Aorta (tissue), 5 donors: ENCODE measurements around the gene ERMP1. TPM values are rescaled to one million over a fixed set of nuclear protein-coding genes. Genes with fewer than 3 reads are reported as not detected.

Experiments used
- ATAC-seq: fragments of 200-7000 bp; cut with Tn5 transposase; one replicate; pipeline ENCODE4 v1.9.1; 2022; ENCODE audit warnings: moderate library complexity; ENCODE audit not compliant: low FRiP score
- DNase-seq, 2 donors: peaks; one replicate each; pipeline ENCODE4 v3.0.0-alpha.2; 2020
- H3K27ac ChIP-seq, 2 donors: one replicate each; pipeline ENCODE4 v1.5.1; 2013; ENCODE audit warnings: low read length in 2 of 2, mild to moderate bottlenecking in 2 of 2, moderate library complexity in 2 of 2, control low read depth in 1 of 2, inconsistent platforms in 1 of 2, low read depth in 1 of 2
- H3K27me3 ChIP-seq, 2 donors: one replicate each; pipeline ENCODE4 v1.6.1; 2013; ENCODE audit warnings: control low read depth in 1 of 2, low read length in 1 of 2, mild to moderate bottlenecking in 1 of 2, moderate library complexity in 1 of 2; ENCODE audit not compliant: insufficient read depth in 2 of 2, control insufficient read depth in 1 of 2
- H3K36me3 ChIP-seq, 2 donors: one replicate each; pipeline ENCODE4 v1.6.1; 2013; ENCODE audit warnings: control low read depth in 1 of 2, low read length in 1 of 2, mild to moderate bottlenecking in 1 of 2; ENCODE audit not compliant: insufficient read depth in 2 of 2, control insufficient read depth in 1 of 2
- H3K4me1 ChIP-seq, 2 donors: one replicate each; pipeline ENCODE4 v1.6.1; 2013; ENCODE audit warnings: low read length in 2 of 2, control low read depth in 1 of 2, mild to moderate bottlenecking in 1 of 2, moderate library complexity in 1 of 2; ENCODE audit not compliant: insufficient read depth in 2 of 2, control insufficient read depth in 1 of 2
- H3K4me3 ChIP-seq, 2 donors: one replicate each; pipeline ENCODE4 v1.5.1; 2013; ENCODE audit warnings: low read length in 2 of 2, control low read depth in 1 of 2, mild to moderate bottlenecking in 1 of 2
- H3K9me3 ChIP-seq: one replicate; pipeline ENCODE4 v1.6.1; 2013; ENCODE audit warnings: mild to moderate bottlenecking, low read length; ENCODE audit not compliant: control insufficient read depth
- WGBS, 2 donors: extraction: QIAGEN DNeasy Blood & Tissue Kit; methylation state at CpG; one replicate each; pipeline ENCODE4 v1.1.7; 2013; 5-methylcytosine and 5-hydroxymethylcytosine counted together
- intact Hi-C, 2 donors: fragments of 100-400 bp; cut with DNase I; formaldehyde crosslinking; loops; one replicate each; pipeline versions ENCODE4 v1.14.2 to v1.15.0; 2022
- polyA plus RNA-seq, 2 donors: library from polyadenylated mRNA; stranded (reverse); fragments of 200-250 nt; gene quantifications; one replicate each; pipeline ENCODE4 v1.2.3, GENCODE V29; 2013
- total RNA-seq, 2 donors: library from RNA; stranded (reverse); fragmentation: NEBNext Ultra II Directional; extraction: Animal tissue kit (Norgen Biotek cat#: 25700); gene quantifications; one replicate each; pipeline ENCODE4 v1.2.1, GENCODE V29; 2021
- donor health status: healthy with polysubstance abuse.
- donor health status: Bipolar disorder and iron deficiency.
- donor health status: DM: no; HTN: no; CAD: no.
- donor health status: DM: no; HTN: no; CAD: no.
- donor health status: DM: yes; HTN: yes; CAD: no.

The ERMP1 gene
- total and polyA plus RNA-seq, 4 donors = 2.5 to 11.2 (median 5.5) TPM

DNA sequence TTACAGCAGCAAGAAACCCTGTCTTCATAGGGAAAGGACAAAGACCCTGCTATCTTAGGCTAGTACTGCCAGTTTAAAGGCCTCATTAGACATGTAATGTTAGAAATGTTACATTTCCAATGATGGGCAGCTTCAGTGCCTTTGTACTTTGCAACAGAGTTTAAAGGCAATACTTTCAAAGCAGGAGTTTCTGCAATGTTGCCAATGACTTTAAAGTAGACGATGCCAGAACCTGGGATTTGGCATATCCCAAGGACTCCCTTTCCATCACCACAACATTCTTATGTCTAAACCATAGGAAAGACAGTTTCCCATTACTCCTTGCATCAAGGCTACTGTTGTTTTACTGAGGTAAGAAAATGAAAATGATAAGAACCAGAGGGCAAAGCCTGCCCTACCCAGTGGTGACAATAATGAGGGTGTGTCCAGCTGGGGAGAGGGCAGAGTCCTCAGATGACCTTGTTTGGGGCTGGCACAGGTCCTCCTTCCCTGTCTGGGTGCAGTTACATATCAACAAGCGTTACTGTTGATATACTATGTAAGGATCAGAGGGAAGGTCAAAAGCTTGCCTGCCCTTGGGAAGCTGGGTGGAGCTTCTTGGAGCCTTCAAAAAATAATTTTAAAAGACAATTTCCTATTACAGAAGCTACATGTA lies 30.3 kb upstream of the ERMP1 start:
- H3K4me3 ChIP-seq = no peak overlapping the region
- H3K27me3 ChIP-seq = no peaks in the 10 kb centered on the region
- H3K27ac ChIP-seq = no peak overlapping the region
- H3K4me1 ChIP-seq = no peaks in the 10 kb centered on the region
- 78% methylated on average over 2 of the region's 2 CpGs for WGBS, 2 donors
- intact Hi-C loops = no loop called here
- H3K9me3 ChIP-seq = no peaks in the 10 kb centered on the region
- DNase-seq = no peak
- no peaks in the 10 kb centered on the region for H3K36me3 ChIP-seq
- no peak for ATAC-seq

DNA sequence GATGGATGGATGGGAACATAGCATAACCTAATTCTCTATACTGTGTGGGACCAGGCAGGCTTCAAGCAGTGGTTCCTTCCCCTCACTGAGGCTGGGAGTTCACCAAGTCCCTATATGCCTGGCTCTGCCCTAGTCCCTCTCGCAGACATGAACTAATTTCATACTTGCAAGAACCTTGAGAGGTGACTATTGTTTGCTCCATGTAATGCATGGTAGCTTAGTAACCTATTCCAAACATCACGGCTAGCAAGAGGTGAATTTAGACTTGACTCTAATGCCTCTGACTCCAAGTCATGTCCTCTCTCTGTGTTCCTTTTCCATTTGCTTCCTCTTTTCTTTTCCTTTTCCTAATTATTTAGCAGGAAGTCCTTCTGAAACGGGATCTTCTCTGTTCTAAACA lies 25.9 kb upstream of the ERMP1 start:
- H3K27ac ChIP-seq = no peak overlapping the region
- H3K36me3 ChIP-seq = peaks cover 1 to 5% of the 10 kb centered on the region in 2 donors
- 47 to 54% methylated on average over 3 of the region's 3 CpGs for WGBS, 2 donors
- no peaks in the 10 kb centered on the region for H3K27me3 ChIP-seq
- DNase-seq (no peak), ATAC-seq (no peak)
- no peaks in the 10 kb centered on the region for H3K9me3 ChIP-seq
- H3K4me1 ChIP-seq = no peaks in the 10 kb centered on the region
- no peak overlapping the region for H3K4me3 ChIP-seq
- intact Hi-C loops = no loop called here

DNA sequence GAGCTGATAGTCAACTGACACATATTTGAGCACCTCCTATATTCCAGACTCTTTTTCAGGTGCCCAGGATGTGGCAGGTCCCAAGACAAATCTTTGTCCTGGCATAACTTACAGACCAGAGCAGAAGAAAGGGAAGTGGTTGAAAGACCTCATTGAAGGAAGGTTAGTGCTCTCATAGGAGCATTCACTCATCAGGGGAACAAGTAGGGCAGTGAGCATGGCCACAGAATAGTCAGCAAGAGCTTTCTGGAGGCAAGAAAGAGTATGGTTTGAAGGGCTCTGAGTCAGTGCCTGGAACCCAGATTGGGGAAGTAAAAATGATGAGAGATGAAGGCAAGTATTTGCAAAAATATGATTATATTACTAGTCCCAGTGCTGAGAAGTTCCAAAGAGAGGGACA lies 25.0 kb upstream of the ERMP1 start:
- H3K36me3 ChIP-seq = peaks cover 1 to 5% of the 10 kb centered on the region in 2 donors
- no peaks in the 10 kb centered on the region for H3K9me3 ChIP-seq
- no peak for ATAC-seq
- intact Hi-C loops = no loop called here
- H3K27ac ChIP-seq = no peak overlapping the region
- H3K4me3 ChIP-seq = no peak overlapping the region
- no peaks in the 10 kb centered on the region for H3K4me1 ChIP-seq
- DNase-seq = no peak
- H3K27me3 ChIP-seq = no peaks in the 10 kb centered on the region

DNA sequence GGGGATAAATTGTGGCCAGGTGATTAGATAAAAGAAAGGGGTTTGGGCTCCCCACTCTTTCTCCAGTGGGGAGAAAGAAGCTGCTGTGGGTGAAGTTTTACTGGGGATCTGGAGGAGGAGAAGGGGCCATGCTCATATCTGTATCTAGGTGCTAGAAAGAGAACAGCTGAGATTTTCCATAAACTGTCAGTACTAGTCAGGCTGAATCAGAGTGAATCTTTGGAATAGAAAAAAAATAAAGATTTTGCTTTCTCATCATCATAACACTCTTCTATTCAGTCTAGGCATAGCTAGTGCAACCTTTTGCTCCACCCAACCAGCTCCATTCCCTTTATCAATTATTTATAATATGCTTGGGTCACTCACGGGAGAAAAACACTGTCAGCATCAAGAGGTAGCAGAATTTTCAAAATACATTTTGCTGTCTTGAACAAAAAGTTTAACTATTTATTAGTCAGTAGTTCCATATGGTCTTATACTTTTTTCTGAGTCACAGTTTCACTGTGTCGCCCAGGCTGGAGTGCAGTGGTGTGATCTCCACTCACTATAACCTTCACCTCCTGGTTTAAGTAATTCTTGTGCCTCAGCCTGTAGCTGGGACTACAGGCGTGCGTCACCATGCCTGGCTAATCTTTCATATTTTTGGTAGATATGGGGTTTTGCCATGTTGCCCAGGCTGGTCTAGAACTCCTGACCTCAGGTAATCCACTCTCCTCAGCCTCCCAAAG lies 21.3 kb upstream of the ERMP1 start:
- no peaks in the 10 kb centered on the region for H3K9me3 ChIP-seq
- WGBS, 2 donors = 90 to 91% methylated on average over 4 of the region's 4 CpGs
- ATAC-seq (no peak), DNase-seq (no peak)
- peaks cover 1 to 5% of the 10 kb centered on the region in 2 donors for H3K36me3 ChIP-seq
- no peaks in the 10 kb centered on the region for H3K4me1 ChIP-seq
- H3K27ac ChIP-seq = no peak overlapping the region
- no peak overlapping the region for H3K4me3 ChIP-seq
- intact Hi-C loops = no loop called here
- no peaks in the 10 kb centered on the region for H3K27me3 ChIP-seq

DNA sequence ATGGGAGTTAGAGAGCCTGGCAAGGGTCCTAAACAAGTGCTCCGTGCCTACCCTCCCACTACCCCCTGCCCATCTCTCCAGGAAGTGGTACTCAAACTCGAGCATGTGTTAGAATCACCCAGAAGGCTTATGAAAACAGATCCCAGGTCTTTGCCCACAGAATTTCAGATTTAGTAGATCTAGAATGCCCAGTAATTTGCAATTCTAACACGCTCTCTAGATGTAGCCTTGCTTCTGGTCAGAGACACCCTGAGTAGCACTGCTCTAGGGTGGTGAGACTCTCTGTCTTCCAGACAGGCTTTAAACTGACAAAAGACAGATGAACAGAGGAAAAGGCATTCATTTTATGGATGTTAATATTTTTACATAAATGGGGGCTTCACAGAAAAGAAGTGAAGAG lies 20.7 kb upstream of the ERMP1 start:
- peaks cover 1 to 5% of the 10 kb centered on the region in 2 donors for H3K36me3 ChIP-seq
- WGBS, 2 donors = 55 to 60% methylated on average over 3 of the region's 3 CpGs
- DNase-seq = no peak
- no peaks in the 10 kb centered on the region for H3K4me1 ChIP-seq
- intact Hi-C loops = no loop called here
- H3K9me3 ChIP-seq = no peaks in the 10 kb centered on the region
- H3K4me3 ChIP-seq = no peak overlapping the region
- no peaks in the 10 kb centered on the region for H3K27me3 ChIP-seq
- ATAC-seq = no peak
- no peak overlapping the region for H3K27ac ChIP-seq

DNA sequence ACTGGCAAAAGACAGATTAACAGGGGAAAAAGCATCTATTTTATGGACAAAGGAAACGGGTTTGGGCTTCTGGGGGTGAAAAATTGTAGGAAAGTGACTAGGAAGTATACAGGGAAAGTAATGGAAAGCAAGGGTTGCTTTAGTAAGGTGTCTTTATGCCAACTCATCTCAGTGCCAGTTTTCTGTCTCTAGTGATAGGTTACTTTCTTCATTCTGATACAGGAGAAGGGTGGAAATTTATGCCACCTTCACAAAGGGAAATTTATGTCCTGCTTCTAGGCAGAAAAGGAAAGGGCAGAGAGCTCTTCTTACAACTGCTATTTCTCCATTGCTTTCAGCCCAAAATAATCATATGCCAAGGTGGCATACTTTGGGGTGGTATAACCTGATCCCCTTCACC lies 20.1 kb upstream of the ERMP1 start:
- Histone ChIP-seq H3K9me3 (no peaks in the 10 kb centered on the region), H3K27me3 (no peaks in the 10 kb centered on the region), H3K4me1 (no peaks in the 10 kb centered on the region), H3K4me3 (no peak overlapping the region), H3K36me3 (peaks cover 1 to 4% of the 10 kb centered on the region in 2 donors), H3K27ac (no peak overlapping the region)
- ATAC-seq (no peak), DNase-seq (no peak)
- intact Hi-C loops = no loop called here
- 88 to 92% methylated on average over 1 of the region's 1 CpG for WGBS, 2 donors

DNA sequence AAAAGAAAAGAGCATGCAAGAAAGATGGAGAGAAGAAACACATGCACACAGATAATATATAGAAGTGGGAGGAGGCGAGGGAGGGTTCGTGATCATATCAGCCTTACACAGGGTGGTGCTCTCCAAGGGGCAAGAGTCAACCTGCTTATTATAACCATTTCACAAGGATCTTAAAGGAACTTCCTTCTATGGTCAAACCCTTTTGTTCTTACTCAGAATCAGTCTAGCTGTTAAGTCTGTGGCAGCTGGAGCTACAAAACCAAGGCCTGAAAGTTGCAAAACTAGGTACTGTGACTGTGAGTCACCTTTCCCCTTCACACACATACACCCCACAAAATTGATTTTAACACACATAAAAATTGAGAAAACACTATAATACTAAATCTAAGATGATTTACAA lies 18.5 kb upstream of the ERMP1 start:
- ATAC-seq (no peak), DNase-seq (no peak)
- no peak overlapping the region for H3K4me3 ChIP-seq
- H3K27me3 ChIP-seq = no peaks in the 10 kb centered on the region
- H3K27ac ChIP-seq = no peak overlapping the region
- peaks cover 0 to 1% of the 10 kb centered on the region in 2 donors for H3K36me3 ChIP-seq
- no peaks in the 10 kb centered on the region for H3K4me1 ChIP-seq
- intact Hi-C loops = no loop called here
- 91 to 93% methylated on average over 2 of the region's 2 CpGs for WGBS, 2 donors
- H3K9me3 ChIP-seq = no peaks in the 10 kb centered on the region

DNA sequence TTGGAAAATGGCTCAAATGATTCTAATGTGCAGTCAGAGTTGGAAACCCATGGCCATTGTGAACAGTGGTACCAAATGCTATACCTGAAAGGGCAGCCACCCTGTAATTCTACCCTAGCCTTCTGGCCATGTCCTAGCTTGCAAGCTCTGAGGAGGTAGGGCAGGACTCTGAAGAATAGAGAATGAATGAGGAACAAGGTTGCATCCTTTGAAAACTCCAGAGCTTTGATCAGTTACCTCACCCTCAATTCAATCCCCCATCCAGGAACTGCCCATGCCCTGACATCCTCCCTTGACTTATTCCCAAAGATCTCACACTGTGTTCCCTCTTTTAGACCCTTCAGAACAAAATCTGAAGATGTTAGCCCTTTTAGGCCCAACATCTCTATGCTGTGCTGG lies 17.8 kb upstream of the ERMP1 start:
- no peaks in the 10 kb centered on the region for H3K27me3 ChIP-seq
- H3K9me3 ChIP-seq = no peaks in the 10 kb centered on the region
- no peaks in the 10 kb centered on the region for H3K4me1 ChIP-seq
- peaks cover 0 to 1% of the 10 kb centered on the region in 2 donors for H3K36me3 ChIP-seq
- H3K4me3 ChIP-seq = no peak overlapping the region
- ATAC-seq (no peak), DNase-seq (no peak)
- H3K27ac ChIP-seq = no peak overlapping the region
- intact Hi-C loops = no loop called here

DNA sequence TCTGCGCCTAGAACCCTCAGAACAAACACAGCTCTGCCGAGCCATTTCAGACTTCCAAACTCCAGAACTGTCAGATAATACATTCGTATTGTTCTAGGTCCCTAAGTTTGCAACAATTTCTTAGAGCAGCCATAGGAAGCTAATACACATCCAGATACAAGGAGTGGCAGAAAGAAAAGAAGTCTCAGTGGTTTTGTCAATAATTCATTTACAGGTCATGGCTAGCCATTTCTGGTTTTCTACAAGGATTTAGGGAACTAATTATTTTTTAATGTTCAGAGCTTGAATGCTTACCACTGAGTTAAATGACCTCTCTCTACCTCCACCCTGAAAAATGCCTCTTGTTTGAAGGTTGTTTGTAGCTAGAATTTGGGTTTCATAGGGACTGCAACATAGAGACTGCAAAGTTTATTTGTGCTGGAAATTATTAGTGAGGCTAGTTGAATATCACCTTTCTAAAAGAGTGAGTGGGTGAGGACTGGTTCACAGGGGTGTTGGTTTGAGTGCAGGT lies 15.5 kb upstream of the ERMP1 start:
- H3K4me1 ChIP-seq = no peaks in the 10 kb centered on the region
- intact Hi-C loops = no loop called here
- ATAC-seq = no peak
- H3K4me3 ChIP-seq = no peak overlapping the region
- no peaks in the 10 kb centered on the region for H3K9me3 ChIP-seq
- no peaks in the 10 kb centered on the region for H3K36me3 ChIP-seq
- H3K27ac ChIP-seq = no peak overlapping the region
- H3K27me3 ChIP-seq = no peaks in the 10 kb centered on the region
- 79 to 85% methylated on average over 3 of the region's 3 CpGs for WGBS, 2 donors
- no peak for DNase-seq
